Measurements from ENCODE around the gene PITPNB.

PITPNB gene

DNA sequence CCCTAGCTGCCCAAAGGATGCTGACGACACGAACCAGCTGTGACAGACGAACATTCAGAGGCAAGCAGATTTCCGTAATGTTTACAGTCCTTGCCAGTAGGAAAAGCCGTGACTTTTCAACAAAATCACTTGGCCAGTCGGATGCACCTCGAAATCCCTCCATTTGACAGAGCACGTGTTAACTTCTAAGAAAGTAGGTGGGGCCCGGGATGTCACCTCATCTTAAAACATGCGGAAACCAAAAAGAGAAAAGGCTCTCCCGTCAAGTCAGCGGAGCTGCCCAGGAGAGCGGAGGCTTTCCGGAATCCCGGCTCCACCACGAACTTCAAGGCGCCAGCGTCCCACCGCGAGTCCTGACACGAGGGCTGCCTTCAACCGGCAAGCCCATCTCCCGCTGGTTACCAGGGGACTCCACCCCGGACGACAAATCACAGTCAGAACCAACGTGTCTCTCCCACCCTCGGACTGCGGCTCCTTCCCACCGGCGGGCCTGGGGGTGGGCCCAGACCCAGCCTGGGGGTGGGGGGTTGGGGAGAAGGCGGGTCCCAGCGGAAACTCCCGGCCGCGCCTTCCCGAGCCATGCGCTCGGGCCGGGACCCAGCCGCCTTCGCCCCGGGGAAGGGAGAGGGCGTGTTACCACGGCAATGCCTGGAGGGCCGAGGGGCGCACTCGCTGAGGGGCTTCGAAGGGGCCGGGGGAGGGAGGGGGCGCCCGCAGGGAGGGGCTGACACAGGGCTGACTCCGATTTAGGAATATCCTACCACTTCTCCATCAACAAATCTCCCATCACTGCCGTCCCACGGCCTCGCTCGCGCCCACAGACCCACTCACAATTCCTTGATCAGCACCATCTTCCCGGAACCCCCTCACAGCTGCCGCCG lies 475 bp downstream of the PITPNB start:
- TF ChIP-seq TAF1 (IDR thresholded peaks at IDR 0.05; ENCODE audit: borderline replicate concordance, low read depth, low read length), result 0 out of 2 replicates have a peak, but pooled peaks have one; percentile 17
- TF ChIP-seq POLR2AphosphoS5 (IDR thresholded peaks at IDR 0.05; ENCODE audit: low read depth, low read length), result no peak
- TF ChIP-seq POLR2A (IDR thresholded peaks at IDR 0.05; ENCODE audit: low read depth, low read length), result no peak
- FAIRE-seq (peak; percentile 46), DNase-seq (ENCODE audit: insufficient read length) (peak; percentile 40)

DNA sequence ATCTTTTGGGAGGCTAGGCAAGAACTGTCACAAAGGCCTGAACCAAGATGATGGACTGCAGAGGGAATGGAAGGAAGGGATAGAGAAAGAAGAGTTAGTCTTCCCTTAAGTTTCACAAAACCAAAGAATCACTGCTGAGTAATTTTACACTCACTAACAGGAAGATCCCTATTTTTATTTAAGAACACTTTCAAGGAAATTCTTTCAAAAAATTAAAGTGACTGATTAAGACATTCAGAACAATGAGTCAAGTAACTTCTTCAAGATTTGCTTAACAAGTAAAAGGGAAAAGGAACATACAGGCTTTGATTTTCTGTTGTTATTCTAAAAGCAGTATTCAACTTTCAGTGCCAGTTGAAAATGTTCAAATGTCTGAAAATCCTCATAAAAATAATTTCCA lies 3.1 kb downstream of the PITPNB start:
- no peak for DNase-seq (ENCODE audit: insufficient read length)
- TF ChIP-seq TAF1 (IDR thresholded peaks at IDR 0.05; ENCODE audit: borderline replicate concordance, low read depth, low read length) (no peak), POLR2AphosphoS5 (IDR thresholded peaks at IDR 0.05; ENCODE audit: low read depth, low read length) (no peak), POLR2A (IDR thresholded peaks at IDR 0.05; ENCODE audit: low read depth, low read length) (no peak)
- FAIRE-seq, result no peak

DNA sequence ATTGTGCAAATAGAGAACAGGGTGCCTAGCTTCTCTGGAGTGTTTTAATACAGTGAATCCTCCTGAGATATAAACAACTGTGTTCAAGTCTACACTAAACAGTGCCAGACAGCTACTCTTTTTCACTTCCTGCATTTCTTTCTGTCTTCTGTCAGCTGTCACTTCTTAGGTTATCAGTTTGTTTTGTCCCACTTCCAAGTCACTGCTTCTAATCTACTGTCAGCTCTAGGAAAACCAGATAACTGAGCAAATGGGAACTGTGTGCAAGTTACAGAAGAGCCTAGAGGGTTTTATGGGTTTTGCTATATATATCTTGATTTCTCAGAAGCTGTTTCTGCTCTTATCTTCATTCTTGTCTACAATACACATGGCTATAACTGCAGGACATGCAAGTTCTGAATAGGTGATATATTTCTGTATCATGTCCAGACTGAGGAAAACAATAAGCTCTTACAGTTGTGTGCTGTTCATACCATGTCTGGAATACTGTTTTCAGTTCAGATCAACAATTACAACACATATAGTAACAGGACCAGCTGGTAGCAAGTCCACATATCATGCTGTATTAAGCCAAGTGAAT lies 5.8 kb downstream of the PITPNB start:
- FAIRE-seq (peak; percentile 67), DNase-seq (ENCODE audit: insufficient read length) (no peak)
- TF ChIP-seq TAF1 (IDR thresholded peaks at IDR 0.05; ENCODE audit: borderline replicate concordance, low read depth, low read length) (no peak), POLR2AphosphoS5 (IDR thresholded peaks at IDR 0.05; ENCODE audit: low read depth, low read length) (no peak), POLR2A (IDR thresholded peaks at IDR 0.05; ENCODE audit: low read depth, low read length) (no peak)

DNA sequence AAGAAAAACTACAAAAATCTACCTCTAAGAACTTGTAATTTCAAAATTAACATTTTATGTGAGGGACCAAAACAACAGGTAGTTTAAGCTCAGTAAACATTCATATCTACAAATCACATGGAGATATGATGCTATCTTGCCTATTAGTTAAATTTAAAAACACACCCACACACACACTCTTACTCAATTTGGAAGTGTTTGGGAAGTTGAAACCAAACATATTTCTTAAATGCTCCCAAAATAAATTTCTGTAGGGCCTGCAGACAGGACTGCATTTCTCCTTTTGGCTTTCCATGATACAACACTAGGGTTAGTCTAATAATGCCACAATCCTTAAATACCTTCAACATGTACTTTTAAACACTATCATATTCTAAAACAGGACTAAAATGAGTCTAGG lies 7.0 kb downstream of the PITPNB start:
- no peak for FAIRE-seq
- no peak for DNase-seq (ENCODE audit: insufficient read length)
- TF ChIP-seq POLR2A (IDR thresholded peaks at IDR 0.05; ENCODE audit: low read depth, low read length) (no peak), TAF1 (IDR thresholded peaks at IDR 0.05; ENCODE audit: borderline replicate concordance, low read depth, low read length) (no peak), POLR2AphosphoS5 (IDR thresholded peaks at IDR 0.05; ENCODE audit: low read depth, low read length) (no peak)

DNA sequence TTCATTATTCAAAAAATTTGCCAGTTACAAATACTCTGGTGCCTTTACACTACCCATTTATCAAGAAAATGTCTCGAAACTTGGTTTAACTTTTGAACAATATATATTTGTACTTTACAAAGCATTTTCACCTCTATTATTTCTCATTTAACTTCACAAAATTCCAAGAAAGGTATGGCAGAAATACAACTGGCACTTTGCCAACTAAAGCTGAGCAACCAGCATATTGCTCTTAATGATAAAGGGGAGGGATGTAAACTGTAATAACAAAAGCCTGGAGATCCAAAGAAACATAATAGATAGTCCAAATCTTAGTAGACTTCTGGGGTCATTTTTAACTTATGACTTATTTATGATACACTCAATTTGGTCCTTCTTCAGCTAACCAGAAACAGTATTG lies 7.7 kb downstream of the PITPNB start:
- no peak for FAIRE-seq
- TF ChIP-seq TAF1 (IDR thresholded peaks at IDR 0.05; ENCODE audit: borderline replicate concordance, low read depth, low read length) (no peak), POLR2A (IDR thresholded peaks at IDR 0.05; ENCODE audit: low read depth, low read length) (no peak), POLR2AphosphoS5 (IDR thresholded peaks at IDR 0.05; ENCODE audit: low read depth, low read length) (no peak)
- DNase-seq (ENCODE audit: insufficient read length), result no peak

DNA sequence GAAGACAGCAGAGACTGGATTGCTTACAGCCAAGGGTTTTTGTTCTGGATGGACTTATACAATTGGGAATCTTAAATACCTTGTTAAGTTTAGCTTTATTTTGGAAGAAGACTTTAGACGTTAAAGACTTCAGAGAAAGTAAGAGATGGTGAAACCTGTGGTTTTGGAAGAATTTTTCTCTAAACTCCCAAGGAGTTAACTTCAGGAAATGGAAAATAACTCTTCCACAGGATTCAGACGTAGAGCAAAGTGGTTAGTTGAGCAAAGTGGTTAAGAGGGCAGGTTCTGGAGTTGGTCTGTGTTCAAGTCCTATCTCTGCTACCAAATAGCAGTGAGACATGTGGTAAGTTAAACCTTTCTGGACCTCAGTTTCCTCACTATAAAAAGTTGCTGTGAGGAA lies 12.8 kb downstream of the PITPNB start:
- FAIRE-seq, result no peak
- no peak for DNase-seq (ENCODE audit: insufficient read length)
- TF ChIP-seq POLR2AphosphoS5 (IDR thresholded peaks at IDR 0.05; ENCODE audit: low read depth, low read length), result no peak
- TF ChIP-seq POLR2A (IDR thresholded peaks at IDR 0.05; ENCODE audit: low read depth, low read length), result no peak
- TF ChIP-seq TAF1 (IDR thresholded peaks at IDR 0.05; ENCODE audit: borderline replicate concordance, low read depth, low read length), result no peak

DNA sequence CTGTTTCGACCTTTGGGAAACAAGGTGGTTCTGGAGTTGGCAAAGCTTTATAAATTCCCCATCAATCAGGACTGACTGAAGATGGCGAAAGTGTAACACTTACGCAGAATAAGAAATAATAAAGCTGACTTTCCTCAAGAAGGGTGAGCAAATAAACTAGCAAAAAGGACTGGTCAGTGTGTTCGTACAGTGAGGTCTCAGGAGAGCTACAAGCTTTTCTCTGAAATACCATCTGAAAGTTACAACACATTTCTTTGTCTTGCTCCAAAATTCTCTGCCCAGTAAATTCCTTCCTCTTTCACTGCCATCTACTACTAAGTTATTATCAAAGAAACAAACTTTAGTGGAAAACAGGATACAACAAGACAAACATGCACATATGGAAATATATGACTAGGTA lies 13.4 kb downstream of the PITPNB start:
- no peak for FAIRE-seq
- no peak for DNase-seq (ENCODE audit: insufficient read length)
- no peak for TF ChIP-seq POLR2AphosphoS5 (IDR thresholded peaks at IDR 0.05; ENCODE audit: low read depth, low read length)
- TF ChIP-seq POLR2A (IDR thresholded peaks at IDR 0.05; ENCODE audit: low read depth, low read length), result no peak
- TF ChIP-seq TAF1 (IDR thresholded peaks at IDR 0.05; ENCODE audit: borderline replicate concordance, low read depth, low read length), result no peak

DNA sequence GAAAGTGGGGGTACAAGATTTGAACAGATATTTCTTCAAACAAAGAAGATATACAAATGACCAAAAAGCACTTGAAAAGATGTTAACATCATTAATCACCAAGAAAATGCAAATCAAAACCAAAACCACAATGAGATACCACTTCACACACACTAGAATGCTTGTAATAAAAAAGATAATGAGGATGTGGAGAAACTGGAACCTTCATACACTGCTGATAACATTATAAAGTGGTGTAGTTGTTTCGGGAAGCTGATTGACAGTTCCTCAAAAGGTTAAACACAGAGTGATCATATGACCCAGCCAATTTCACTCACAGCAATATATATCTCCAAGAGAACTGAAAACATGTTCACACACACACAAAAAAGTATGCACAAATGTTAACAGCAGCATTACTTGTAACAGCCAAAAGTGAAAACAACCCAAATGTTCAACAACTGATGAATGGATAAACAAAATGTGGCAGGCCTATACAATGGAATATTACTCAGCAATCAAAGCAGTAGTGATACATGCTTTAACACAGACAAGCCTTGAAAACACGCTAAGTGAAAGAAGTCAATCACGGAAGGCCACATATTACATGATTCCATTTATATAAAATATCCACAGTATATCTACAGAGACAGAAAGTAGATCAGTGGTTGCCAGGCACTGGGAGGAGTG lies 15.1 kb downstream of the PITPNB start:
- DNase-seq (ENCODE audit: insufficient read length) (no peak), FAIRE-seq (peak; percentile 84)
- TF ChIP-seq TAF1 (IDR thresholded peaks at IDR 0.05; ENCODE audit: borderline replicate concordance, low read depth, low read length) (no peak), POLR2A (IDR thresholded peaks at IDR 0.05; ENCODE audit: low read depth, low read length) (no peak), POLR2AphosphoS5 (IDR thresholded peaks at IDR 0.05; ENCODE audit: low read depth, low read length) (no peak)

DNA sequence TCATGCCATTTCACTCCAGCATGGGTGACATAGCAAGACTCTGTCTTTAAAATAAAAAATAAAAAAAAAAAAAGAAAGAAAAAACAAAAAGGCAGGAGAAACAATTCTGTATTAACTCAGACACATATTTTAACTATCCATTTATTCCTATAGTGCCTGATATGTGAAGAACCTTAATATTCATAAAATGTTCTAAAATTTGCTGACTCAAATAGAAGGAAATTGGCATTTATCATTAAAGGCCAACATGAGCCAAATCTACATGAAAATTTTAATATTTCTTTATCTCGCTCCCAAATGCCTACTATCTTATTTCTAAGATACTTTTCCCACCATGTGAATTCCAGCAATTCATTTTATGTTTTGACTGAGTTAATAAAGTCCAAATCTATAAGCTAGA lies 18.9 kb downstream of the PITPNB start:
- no peak for DNase-seq (ENCODE audit: insufficient read length)
- FAIRE-seq, result no peak
- no peak for TF ChIP-seq POLR2AphosphoS5 (IDR thresholded peaks at IDR 0.05; ENCODE audit: low read depth, low read length)
- no peak for TF ChIP-seq POLR2A (IDR thresholded peaks at IDR 0.05; ENCODE audit: low read depth, low read length)
- no peak for TF ChIP-seq TAF1 (IDR thresholded peaks at IDR 0.05; ENCODE audit: borderline replicate concordance, low read depth, low read length)

DNA sequence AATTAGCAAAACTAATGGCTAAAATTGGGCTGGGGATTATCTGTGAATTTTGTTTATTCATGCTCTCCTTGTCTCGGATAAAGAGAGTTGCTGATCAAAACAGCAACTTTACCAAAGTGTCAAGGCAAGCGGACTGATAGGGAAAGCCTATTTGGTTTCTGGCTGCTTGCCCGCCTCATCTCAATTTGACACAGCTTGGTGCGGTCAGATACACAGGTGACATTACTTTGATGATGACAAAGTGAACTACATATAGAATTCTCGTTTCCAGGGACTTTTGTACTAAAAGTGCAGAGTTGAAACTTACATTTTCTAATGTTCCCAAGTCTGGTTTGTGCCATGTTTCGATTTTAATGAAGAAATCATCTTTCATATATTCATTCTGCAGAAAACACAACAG lies 22.8 kb downstream of the PITPNB start:
- FAIRE-seq (no peak), DNase-seq (ENCODE audit: insufficient read length) (no peak)
- no peak for TF ChIP-seq POLR2AphosphoS5 (IDR thresholded peaks at IDR 0.05; ENCODE audit: low read depth, low read length)
- TF ChIP-seq POLR2A (IDR thresholded peaks at IDR 0.05; ENCODE audit: low read depth, low read length), result no peak
- TF ChIP-seq TAF1 (IDR thresholded peaks at IDR 0.05; ENCODE audit: borderline replicate concordance, low read depth, low read length), result no peak

DNA sequence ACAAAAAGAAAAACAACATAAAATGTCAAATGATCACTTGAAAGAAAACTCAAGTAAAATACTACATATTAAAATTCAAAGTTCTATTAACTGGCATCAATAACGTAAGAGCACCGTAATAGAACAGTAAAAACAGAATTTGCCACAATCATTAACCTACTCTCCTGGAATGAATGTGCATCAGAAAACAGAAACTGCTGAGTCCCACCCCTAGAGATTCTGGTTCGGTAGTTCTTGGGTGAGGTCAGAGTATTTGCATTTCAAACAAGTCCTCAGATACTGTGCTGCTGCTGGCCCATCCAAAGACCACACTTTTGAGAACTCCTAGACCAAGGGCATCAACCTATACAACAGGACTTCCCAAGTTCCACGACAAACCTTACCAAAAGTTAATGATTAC lies 23.5 kb downstream of the PITPNB start:
- no peak for DNase-seq (ENCODE audit: insufficient read length)
- FAIRE-seq, result peak; percentile 88
- TF ChIP-seq TAF1 (IDR thresholded peaks at IDR 0.05; ENCODE audit: borderline replicate concordance, low read depth, low read length) (no peak), POLR2AphosphoS5 (IDR thresholded peaks at IDR 0.05; ENCODE audit: low read depth, low read length) (no peak), POLR2A (IDR thresholded peaks at IDR 0.05; ENCODE audit: low read depth, low read length) (peak; percentile 22; the same call in 1 of the 2 replicates)
